GM21786 (cell line): Measurements from ENCODE around the gene METTL24.
"Not testable (repeated sequence)": the region's sequence is repeated elsewhere in the genome, so short reads cannot be mapped to it uniquely, and the experiment has no call there.

Source experiments
- ATAC-seq: cut with Tn5 transposase; IDR thresholded peaks from one replicate; pipeline ENCODE4 v1.9.1; 2021; ENCODE audit not compliant: unreplicated experiment

Gene METTL24

GRCh38 chr6:110317646-110318045 is 40.5 kb downstream of the METTL24 start:
- no peak for ATAC-seq

- ATAC-seq, result no peak
These were observed 41.0 kb downstream of the METTL24 start for GRCh38 chr6:110317189-110317588.

DNA sequence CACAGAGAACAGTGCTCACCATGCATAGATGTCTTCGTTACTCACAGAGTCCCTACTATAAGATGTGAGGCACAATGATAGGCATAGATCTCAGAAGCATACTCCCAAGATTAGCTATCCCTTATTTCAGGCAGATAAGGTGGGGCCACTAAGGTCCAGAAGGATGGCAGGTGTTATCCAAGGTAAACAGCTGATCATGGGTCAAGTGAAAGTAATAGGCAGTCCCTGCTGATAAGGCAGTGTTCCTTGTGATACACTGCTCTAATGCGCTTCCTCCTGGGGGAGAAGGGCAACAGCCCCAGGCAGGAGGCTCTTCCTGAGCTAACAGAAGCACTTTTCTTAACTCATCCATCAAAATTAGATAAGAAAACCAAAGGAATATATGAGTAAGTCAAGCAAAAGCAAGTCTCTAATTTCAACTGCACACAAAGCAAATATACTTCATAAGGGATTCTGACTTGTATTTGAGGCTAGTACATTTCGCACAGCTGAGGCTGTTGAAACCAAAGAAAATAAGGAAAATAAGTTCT is 42.2 kb downstream of the METTL24 start:
- ATAC-seq, result no peak

GRCh38 chr6:110315207-110315868 is 42.8 kb downstream of the METTL24 start:
- no peak for ATAC-seq

GRCh38 chr6:110310861-110311446 is 47.2 kb downstream of the METTL24 start:
- peak; percentile 48 for ATAC-seq

- ATAC-seq, result not testable (repeated sequence)
These were observed 48.7 kb downstream of the METTL24 start for GRCh38 chr6:110309432-110309831.

DNA sequence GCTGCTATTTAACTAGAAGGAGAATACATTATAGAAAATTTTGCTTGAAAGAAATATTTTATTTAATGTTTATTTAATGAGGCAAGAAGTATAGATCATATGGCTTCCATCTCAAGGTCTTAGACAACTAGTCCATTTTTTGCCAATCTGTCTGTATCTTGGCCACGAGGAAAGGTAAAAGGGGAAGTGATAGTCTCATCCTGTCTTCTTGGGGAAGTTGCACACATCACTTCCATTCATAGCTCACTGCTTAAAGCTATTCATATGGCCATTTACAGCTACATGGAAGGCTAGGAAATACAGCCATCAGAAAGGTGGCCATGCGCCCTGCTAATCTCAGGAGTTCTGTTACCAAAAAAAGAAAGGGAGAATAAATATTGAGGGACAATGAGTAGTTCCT is 50.8 kb downstream of the METTL24 start:
- no peak for ATAC-seq

DNA sequence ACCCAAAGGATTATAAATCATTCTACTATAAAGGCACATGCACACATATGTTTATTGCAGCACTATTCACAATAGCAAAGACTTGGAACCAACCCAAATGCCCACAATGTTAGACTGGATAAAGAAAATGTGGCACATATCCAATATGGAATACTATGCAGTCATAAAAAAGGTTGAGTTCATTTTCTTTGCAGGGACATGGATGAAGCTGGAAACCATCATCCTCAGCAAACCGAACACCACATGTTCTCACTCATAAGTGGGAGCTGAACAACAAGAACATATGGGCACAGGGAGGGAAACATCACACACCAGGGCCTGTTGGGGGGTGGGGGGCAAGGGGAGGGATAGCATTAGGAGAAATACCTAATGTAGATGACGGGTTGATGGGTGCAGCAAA is 52.3 kb downstream of the METTL24 start:
- not testable (repeated sequence) for ATAC-seq

DNA sequence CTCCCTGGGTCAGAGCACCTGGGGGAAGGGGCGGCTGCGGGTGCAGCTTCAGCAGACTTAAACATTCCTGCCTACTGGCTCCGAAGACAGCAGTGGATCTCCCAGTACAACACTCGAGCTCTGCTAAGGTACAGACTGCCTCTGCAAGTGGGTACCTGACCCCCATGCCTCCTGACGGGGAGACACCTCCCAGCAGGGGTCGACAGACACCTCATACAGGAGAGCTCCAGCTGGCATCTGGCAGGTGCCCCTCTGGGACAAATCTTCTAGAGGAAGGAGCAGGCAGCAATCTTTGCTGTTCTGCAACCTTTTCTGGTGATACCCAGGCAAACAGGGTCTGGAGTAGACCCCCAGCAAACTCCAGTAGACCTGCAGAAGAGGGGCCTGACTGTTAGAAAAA is 54.5 kb downstream of the METTL24 start:
- ATAC-seq, result not testable (repeated sequence)

DNA sequence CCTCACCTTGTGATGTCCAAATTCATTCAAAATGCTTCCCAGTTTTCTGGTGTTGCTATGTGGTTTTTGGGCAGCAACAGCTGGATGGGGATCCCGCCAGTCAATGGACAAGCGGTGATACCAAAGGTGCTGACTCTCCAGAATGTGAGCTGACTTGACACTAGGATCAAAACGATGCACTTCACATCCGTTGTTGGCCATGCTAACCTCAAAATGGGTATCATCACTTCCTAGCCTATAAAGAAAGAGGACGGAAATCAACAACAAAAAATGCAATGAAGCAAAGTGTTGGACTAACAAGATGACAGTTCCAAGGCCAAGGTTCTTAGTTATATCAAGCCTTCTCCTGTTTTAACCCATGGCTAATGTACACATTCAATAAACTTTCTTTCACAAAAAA is 59.2 kb downstream of the METTL24 start:
- no peak for ATAC-seq

DNA sequence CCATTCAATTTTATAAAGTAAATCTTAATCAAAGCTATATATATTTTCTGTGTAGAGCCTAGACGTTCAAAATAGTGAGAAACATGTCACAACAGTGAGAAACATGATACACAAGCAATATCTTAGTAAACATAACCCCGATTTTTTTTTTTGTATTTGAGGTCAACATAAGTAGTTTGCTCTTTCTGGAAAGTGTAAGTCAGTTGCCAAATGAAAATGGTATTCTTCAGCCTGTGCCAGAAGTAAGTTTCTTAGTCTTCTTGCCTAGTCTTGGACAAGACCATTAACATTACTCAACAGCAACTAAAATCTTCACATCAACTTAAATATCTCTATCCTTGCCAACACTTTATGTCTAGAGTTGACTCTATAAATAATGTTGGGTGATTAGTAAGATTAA is 59.7 kb downstream of the METTL24 start:
- no peak for ATAC-seq

DNA sequence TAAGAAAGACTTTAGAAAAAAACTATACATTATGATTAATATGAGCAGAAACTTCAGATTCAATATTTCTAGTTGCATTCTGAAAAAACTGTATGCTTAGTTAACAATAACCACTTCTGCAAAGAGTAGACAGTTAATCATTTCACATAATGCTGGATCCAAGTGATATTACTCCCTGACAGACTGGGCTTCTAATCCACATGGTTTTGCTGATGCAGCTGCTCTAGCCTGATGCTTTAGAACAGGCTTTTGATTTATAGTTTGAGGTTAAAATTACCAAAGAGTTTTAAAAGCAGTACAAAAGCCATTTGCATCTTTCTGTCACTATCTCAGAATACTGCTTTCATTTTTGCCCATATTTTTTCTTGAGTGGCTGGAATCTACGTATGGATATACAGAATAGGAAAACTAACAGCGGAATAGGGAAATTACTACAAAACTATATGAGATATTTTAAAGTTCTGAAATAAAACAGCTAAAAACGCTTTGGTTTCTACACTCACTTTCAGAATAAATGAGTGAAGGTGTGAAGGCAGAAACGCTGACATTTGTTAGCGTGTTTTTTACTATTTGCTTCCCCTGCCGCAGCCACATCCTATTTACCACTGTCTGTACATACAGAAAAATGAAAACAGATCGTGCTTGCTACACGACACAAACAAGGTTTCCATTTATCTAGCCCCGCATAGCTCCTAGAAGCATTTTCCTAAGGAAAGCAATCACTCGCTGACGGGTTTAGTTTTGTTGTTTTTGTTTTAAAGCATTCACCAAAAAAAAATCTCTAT is 61.7 kb downstream of the METTL24 start:
- no peak for ATAC-seq

DNA sequence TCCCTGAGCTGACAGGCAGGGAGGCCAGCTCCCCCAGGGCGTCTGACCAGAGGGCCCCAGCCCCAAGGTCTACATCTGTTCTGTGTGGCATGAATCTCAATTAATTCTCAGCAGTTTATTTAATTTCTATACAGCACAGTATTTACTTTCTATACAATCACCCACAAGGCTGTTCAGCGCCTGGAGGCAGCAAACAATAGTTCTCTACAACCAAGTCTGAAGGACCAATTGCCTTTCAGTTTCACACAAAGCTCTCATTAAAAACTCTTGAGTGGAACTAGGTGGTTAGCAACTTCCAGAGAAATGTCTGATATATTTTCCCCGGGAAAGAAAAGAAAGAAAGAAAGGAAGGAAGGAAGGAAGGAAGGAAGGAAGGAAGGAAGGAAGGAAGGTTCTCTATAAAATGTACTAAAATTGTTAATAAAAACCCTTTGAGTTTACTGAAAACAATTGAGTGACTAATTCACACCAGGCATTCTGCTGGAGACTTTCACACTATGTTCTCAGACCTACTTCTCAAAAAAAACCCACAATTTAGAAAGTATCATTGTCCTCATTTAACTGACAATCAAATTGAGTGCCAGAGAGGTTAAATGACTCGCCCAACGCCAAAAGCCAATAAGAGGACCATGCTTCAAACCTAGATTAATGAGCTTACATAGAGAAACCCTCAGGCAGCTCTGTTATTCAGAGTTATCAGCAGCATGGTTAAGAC is 62.5 kb downstream of the METTL24 start:
- ATAC-seq, result no peak

DNA sequence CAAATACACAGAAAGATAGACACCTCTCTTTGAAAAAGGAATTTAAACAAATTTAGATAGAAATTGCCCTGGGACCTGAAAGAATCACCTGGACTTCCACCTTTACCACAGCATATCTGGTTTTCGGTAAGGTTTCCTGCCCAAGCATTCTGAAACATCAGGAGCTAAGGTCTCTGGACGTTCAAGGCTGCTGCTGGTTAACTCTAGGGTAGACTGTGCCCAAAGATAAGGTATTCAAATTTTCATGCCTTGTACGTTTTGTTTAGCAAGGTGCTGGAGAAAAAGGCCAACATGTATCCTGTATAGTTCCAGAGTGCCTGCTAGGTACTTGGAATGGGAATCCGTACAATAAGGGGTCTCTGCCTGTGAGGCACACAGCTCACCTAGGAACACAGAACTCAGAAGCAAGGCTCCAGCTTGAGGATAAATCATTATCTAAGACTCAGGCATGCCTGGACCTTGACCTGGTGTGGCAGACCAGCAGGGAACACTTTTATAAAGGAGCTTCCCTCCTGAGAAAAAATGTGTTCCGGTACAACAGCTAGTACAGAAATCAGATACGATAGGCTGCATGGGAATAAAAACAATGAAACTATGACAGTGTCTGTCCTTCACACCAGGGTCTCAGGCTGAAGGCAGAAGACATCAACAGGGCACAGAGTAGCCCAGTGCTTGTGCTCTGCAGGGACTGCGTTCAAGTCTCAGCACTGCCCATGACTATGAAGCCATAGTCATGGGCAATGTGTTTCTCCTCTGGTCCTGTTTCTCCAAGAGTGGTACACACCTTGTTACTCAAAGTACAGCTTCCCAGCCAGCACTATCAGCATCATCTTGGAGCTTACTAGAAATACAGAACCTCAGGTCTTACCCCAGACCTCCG is 70.4 kb downstream of the METTL24 start:
- ATAC-seq, result no peak

GRCh38 chr6:110285306-110286060 is 72.7 kb downstream of the METTL24 start:
- no peak for ATAC-seq

- ATAC-seq, result no peak
These were observed 73.3 kb downstream of the METTL24 start for GRCh38 chr6:110284855-110285254.

- no peak for ATAC-seq
These were observed 74.5 kb downstream of the METTL24 start for GRCh38 chr6:110283657-110284056.

- ATAC-seq, result no peak
These were observed 75.7 kb downstream of the METTL24 start for GRCh38 chr6:110282412-110282811.

DNA sequence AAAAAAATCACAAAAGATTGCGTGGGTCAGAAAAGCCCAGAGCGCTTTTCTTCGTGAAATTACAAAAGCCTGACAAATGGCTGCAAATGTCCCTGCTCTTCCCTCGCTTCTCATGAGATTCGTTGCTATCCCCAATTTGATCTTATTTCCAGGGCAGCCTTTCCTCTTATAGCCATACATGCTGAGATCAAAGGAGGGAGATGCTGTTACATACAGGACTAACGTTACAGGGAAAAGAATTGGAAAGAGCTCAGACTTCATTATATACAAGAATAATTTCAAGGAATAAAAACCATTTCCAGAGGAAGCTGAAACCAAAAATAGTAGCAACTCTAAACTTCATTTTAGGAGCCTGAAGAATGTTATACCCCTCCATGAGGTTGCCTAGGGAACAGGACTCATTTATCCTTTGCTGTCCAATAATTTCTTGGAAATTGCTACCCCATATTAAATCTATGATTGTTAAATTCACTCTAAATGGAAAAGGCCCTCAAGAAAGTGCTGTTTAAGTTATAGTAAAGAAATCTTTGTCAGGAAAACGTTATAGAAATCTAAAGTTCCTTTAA is 81.0 kb downstream of the METTL24 start:
- ATAC-seq, result no peak
